WERI-Rb-1 (cell line): Measurements from ENCODE around the gene NEK11.

ENCODE experiments used
- DNase-seq: peaks from one replicate; pipeline ENCODE4 v3.0.0-alpha.2; 2020
- H3K27ac ChIP-seq: fragments of 250-450 bp; sonication (Bioruptor Pico); 2 replicates; pipeline ENCODE4 v1.5.1; 2020; ENCODE audit warnings: mild to moderate bottlenecking, moderate library complexity
- H3K27me3 ChIP-seq: fragments of 250-450 bp; sonication (Bioruptor Pico); 2 replicates; pipeline ENCODE4 v1.5.1; 2021; ENCODE audit warnings: mild to moderate bottlenecking, low read depth, moderate library complexity; ENCODE audit not compliant: insufficient read depth, severe bottlenecking
- H3K36me3 ChIP-seq: fragments of 250-450 bp; sonication (Bioruptor Pico); 2 replicates; pipeline ENCODE4 v1.5.1; 2020; ENCODE audit warnings: mild to moderate bottlenecking, moderate library complexity
- H3K4me3 ChIP-seq: 2 replicates; pipeline ENCODE4 v1.5.1; 2011; ENCODE audit warnings: low read depth, mild to moderate bottlenecking, control low read depth, low read length
- H3K9me3 ChIP-seq: fragments of 250-450 bp; sonication (Bioruptor Pico); 2 replicates; pipeline ENCODE4 v1.5.1; 2021; ENCODE audit warnings: mild to moderate bottlenecking, moderate library complexity; ENCODE audit not compliant: severe bottlenecking
- TF ChIP-seq, protein P1 (sequence below): IDR thresholded peaks from 2 replicates; pipeline ENCODE4 v1.5.1; 2011; ENCODE audit warnings: low read depth, mild to moderate bottlenecking, control low read depth, inconsistent platforms, low read length

NEK11 gene

DNA sequence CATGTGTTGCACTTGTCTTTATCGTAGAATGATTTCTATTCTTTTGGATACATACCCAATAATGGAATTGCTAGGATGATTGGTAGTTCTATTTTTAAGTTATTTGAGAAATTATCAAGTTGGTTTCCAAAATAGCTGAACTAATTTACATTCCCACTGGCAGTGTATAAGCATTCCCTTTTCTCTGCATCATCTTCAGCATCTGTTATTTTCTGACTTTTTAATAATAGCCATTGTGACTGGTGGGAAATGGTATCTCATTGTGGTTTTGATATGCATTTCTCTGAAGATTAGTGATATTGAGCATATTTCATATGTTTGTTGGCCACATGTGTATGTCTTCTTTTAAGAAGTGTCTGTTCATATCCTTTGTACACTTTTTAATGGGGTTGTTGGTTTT is 273.2 kb downstream of the NEK11 start:
- no peak overlapping the region for H3K27ac ChIP-seq
- H3K4me3 ChIP-seq: no peak overlapping the region
- no peaks in the 10 kb centered on the region for H3K36me3 ChIP-seq
- no peaks in the 10 kb centered on the region for H3K9me3 ChIP-seq
- TF ChIP-seq, protein P1, sequence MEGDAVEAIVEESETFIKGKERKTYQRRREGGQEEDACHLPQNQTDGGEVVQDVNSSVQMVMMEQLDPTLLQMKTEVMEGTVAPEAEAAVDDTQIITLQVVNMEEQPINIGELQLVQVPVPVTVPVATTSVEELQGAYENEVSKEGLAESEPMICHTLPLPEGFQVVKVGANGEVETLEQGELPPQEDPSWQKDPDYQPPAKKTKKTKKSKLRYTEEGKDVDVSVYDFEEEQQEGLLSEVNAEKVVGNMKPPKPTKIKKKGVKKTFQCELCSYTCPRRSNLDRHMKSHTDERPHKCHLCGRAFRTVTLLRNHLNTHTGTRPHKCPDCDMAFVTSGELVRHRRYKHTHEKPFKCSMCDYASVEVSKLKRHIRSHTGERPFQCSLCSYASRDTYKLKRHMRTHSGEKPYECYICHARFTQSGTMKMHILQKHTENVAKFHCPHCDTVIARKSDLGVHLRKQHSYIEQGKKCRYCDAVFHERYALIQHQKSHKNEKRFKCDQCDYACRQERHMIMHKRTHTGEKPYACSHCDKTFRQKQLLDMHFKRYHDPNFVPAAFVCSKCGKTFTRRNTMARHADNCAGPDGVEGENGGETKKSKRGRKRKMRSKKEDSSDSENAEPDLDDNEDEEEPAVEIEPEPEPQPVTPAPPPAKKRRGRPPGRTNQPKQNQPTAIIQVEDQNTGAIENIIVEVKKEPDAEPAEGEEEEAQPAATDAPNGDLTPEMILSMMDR: no peak
- no peak for DNase-seq
- no peaks in the 10 kb centered on the region for H3K27me3 ChIP-seq

DNA sequence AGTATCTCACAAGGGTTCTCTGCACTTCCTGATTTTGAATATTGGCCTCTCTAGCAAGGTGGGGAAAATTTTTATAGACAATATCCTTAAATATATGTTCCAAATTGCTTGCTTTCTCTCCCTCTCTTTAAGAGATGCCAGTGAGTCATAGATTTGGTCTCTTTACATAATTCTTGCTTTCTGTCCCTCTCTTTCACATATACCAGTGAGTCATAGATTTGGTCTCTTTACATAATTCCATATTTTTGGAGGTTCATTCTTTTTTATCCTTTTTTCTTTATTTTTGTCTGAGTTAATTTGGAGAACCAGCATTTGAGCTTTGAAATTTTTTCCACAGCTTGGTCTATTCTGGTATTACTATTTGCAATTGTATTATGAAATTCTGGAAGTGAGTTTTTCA is 277.2 kb downstream of the NEK11 start:
- Histone ChIP-seq H3K9me3 (no peaks in the 10 kb centered on the region), H3K27me3 (no peaks in the 10 kb centered on the region), H3K27ac (no peak overlapping the region), H3K4me3 (no peak overlapping the region), H3K36me3 (no peaks in the 10 kb centered on the region)
- DNase-seq: no peak
- TF ChIP-seq, protein P1: no peak

DNA sequence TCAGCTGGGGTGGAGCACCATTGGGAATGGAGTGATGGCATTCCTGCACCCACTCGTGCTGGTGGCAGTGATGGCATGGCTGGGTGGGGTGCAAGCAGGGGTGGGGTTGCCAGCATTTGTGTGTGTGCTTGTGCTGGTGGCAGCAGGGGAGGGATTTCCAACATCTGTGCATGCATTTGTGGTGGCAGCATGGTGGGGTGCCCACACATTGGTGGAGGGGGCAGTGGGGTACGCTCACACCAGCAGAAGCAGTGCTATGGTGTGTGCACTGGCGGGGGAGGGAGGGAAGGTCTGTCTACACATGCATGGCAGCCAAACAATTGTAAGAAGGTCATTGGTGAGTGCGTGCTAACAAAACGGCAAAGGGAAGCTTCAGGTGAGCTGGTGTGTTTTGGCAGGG is 278.2 kb downstream of the NEK11 start:
- H3K36me3 ChIP-seq: no peaks in the 10 kb centered on the region
- TF ChIP-seq, protein P1: no peak
- H3K27me3 ChIP-seq: no peaks in the 10 kb centered on the region
- no peak for DNase-seq
- no peak overlapping the region for H3K27ac ChIP-seq
- H3K4me3 ChIP-seq: no peak overlapping the region
- no peaks in the 10 kb centered on the region for H3K9me3 ChIP-seq

DNA sequence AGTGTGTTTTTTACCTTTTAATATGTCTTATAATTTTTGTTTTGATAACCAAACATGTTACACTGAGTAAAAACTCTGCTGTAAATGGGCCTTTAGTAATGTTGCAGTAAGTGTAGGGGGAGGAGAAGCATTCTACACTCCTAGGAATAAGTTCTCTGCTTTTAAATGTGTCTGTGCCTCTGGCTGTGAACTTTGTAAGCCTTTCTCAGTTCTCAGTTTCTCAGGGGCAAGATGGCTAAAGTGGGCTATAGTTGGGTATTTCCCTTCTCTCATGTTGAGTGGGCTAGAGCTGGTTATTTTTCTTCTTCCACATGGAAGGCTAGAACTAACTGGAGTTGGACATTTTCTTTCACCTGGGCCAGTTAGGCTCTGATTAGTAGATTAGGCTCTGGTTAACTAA is 279.6 kb downstream of the NEK11 start:
- DNase-seq: no peak
- Histone ChIP-seq H3K36me3 (no peaks in the 10 kb centered on the region), H3K4me3 (no peak overlapping the region)

DNA sequence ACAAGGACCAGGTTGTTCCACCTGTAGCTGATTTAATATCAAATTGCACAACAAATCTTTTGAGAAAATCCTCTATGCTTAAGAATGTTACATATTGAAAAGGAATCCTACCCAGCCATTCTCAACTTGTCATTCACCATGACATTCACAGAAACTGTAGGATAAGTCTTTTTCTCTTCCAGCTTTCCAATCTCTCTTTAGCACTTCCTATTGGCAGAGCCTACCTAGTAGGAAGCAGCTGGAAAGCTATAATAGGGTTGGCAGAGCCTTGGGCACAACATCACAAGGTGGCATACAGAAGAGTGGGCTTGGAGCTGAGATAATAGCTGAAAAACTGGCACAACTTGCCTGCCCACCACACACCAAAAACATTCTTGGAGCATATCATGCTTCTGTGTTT is 287.6 kb downstream of the NEK11 start:
- Histone ChIP-seq H3K36me3 (no peaks in the 10 kb centered on the region), H3K27ac (no peak overlapping the region), H3K9me3 (no peaks in the 10 kb centered on the region), H3K27me3 (no peaks in the 10 kb centered on the region), H3K4me3 (no peak overlapping the region)
- no peak for DNase-seq
- TF ChIP-seq, protein P1: no peak

More for the DNA sequence above, 279.6 kb downstream of the NEK11 start:
- Histone ChIP-seq H3K27me3 (no peaks in the 10 kb centered on the region), H3K27ac (no peak overlapping the region), H3K9me3 (no peaks in the 10 kb centered on the region)
- TF ChIP-seq, protein P1: no peak

DNA sequence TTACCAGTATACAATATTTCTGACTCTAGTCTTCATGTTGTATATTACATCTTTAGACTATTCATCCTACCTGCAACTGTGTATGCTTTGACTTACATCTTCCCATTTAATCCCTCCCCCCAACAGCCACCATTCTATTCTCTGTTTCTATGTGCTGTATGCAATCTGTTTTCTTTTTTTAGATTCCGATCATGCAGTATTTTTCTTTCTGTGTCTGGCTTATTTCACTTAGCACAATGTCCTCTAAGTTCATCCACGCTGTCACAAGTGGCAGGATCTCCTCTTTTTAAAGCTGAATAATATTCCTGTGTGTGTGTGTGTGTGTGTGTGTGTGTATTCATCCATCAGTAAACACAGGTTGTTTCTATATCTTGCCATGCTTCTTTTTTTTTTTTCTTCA is 288.5 kb downstream of the NEK11 start:
- TF ChIP-seq, protein P1: no peak

More for the DNA sequence above, 288.5 kb downstream of the NEK11 start:
- Histone ChIP-seq H3K27me3 (no peaks in the 10 kb centered on the region), H3K36me3 (no peaks in the 10 kb centered on the region), H3K9me3 (no peaks in the 10 kb centered on the region), H3K27ac (no peak overlapping the region), H3K4me3 (no peak overlapping the region)
- DNase-seq: no peak
